AG10803 (cell line): Measurements from ENCODE around the gene NXPE3.

Experiments
- DNase-seq: peaks from one replicate; pipeline ENCODE4 v3.0.0; 2010; ENCODE audit warnings: low read depth
- H3K4me3 ChIP-seq: 2 replicates; pipeline ENCODE4 v1.5.1; 2011; ENCODE audit warnings: mild to moderate bottlenecking, low read length, control low read depth
- CTCF ChIP-seq: conservative IDR thresholded peaks from 2 replicates; pipeline ENCODE4 v1.5.1; 2011; ENCODE audit warnings: mild to moderate bottlenecking, low read length, control low read depth, inconsistent platforms

The NXPE3 gene

DNA sequence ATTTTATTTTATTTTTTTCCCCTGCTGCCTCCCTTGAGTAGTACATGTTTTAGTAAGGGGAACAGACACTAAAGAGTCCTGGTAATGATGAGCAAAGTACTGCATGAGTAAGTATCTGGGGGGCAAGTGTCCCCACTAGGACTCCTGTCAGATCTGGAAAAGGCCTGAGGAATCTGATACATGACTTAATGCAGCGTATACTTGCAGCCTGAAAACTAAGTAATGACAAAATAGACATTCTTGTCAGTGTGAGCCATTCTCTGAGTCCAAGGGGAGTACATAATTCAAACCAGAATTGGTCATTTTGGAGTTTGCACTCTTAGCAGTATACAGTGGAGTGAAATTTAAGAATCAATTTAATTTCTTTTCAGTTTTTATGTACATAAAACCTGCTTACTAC lies 27.5 kb downstream of the NXPE3 start:
- no peak for TF ChIP-seq CTCF
- DNase-seq = peak; percentile 11
- no peak overlapping the region for H3K4me3 ChIP-seq

GRCh38 chr3:101807888-101808287 lies 28.9 kb downstream of the NXPE3 start:
- H3K4me3 ChIP-seq = no peak overlapping the region
- no peak for TF ChIP-seq CTCF
- DNase-seq = no peak

DNA sequence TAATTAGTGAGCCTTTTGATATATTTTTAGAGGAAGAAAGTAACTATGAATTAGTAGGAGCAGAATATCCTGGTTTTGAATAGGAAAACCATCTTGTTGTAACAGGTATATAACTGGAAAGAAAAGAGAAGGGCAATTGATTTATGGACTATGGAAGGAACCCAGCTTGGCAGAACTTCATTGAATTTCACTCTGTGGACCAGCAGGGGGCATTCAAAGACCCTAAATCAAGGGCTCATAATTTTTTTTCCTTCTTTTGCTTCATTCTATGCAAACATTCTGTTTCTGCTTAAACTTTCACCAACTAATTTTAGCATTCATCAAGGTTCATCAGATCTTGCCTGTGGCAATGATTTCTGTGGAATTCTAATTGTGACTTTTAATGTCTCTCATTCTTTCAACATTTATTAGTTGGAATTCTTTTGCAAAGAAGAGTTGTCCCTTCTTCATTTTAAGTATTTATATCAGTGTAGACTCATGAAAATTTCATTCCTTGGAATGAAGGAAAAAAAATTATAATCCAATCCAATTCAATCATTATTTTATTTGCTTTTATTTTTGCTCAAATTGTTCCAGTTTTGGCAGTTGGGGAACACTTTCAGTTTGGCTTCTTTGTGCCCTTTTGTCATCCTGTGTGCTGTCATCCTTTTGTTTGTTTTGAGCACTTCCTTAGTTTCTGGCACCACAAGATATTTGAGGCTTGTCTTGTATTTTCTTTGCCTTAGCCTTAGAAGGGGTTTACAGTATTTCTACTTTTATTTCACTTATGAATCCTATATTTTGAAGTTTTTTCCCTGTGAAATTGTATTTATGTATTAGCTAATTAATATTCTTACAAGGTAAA lies 30.4 kb downstream of the NXPE3 start:
- H3K4me3 ChIP-seq = no peak overlapping the region
- peak; percentile 65 for TF ChIP-seq CTCF
- DNase-seq = peak; percentile 38

DNA sequence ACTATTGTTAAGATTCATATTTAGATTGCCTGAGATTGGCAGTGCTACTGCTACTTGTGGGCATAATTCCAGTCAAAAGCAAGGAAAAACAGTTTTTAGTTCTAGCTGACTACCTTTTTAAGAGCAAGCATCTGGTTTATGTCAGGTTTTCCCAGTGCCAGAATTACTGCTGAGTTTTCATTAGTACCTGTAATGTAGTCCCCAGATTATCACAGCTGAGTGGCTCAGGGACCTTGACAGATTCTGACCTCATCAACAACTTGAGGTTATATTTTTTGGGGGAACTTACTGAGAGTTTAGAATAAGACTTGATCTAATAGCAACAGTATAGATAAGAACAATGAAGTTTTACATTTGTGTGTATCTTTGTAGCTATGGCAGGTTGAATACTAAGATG lies 31.0 kb downstream of the NXPE3 start:
- DNase-seq = no peak
- no peak for TF ChIP-seq CTCF
- H3K4me3 ChIP-seq = no peak overlapping the region

DNA sequence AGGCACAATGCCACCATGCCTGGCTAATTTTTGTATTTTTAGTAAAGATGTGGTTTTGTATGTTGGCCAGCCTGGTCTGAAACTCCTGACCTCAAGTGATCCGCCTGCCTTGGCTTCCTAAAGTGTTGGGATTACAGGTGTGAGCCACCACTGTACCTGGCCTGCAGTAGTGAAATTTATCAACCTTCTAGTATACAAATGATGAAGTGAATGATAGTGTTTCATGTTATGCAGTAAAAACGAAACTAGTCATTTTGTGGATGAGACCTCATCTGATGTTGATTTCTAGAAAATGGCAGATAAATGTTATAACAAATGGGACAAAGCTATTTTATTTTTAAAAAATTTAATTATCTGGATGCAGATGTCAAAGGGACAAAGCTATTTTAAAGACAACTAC lies 32.9 kb downstream of the NXPE3 start:
- no peak for TF ChIP-seq CTCF
- DNase-seq = no peak
- no peak overlapping the region for H3K4me3 ChIP-seq

GRCh38 chr3:101812895-101813294 lies 33.9 kb downstream of the NXPE3 start:
- H3K4me3 ChIP-seq = no peak overlapping the region
- TF ChIP-seq CTCF = no peak
- no peak for DNase-seq

- no peak overlapping the region for H3K4me3 ChIP-seq
- peak; percentile 45 for DNase-seq
- peak; percentile 67 for TF ChIP-seq CTCF
These were observed 34.9 kb downstream of the NXPE3 start for GRCh38 chr3:101813817-101814440.
